GM12878 (cell line): ENCODE results near the gene MTRR.

Experiments
- GABPA ChIP-seq: IDR thresholded peaks from 2 replicates; pipeline ENCODE4 v1.6.1; 2014; ENCODE audit warnings: antibody characterized with exemption, low read depth, mild to moderate bottlenecking, inconsistent platforms
- HDAC2 ChIP-seq: fragments of 200-600 bp; sonication (generic); IDR thresholded peaks from 2 replicates; pipeline ENCODE4 v1.6.1; 2017
- POU2F2 ChIP-seq: IDR thresholded peaks from 3 replicates; pipeline ENCODE4 v1.6.1; 2011; ENCODE audit warnings: low read depth, mild to moderate bottlenecking, low read length, borderline replicate concordance
- SIX5 ChIP-seq: IDR thresholded peaks from 2 replicates; pipeline ENCODE4 v1.6.1; 2011; ENCODE audit warnings: mild to moderate bottlenecking, low read depth, low read length, moderate library complexity; ENCODE audit not compliant: severe bottlenecking
- ZBED1 ChIP-seq: IDR thresholded peaks from 2 replicates; pipeline ENCODE4 v1.6.1; 2016; ENCODE audit warnings: borderline replicate concordance
- TF ChIP-seq, protein P1 (sequence below), 3 experiments: IDR thresholded peaks in 2 of 3; conservative IDR thresholded peaks in 1 of 3; 2 replicates each; pipeline ENCODE4 v1.5.1; 2011; ENCODE audit warnings: low read depth in 3 of 3, low read length in 3 of 3, mild to moderate bottlenecking in 3 of 3, control low read depth in 2 of 3, moderate library complexity in 2 of 3, inconsistent platforms in 1 of 3, mixed read lengths in 1 of 3; ENCODE audit not compliant: control insufficient read depth in 2 of 3, insufficient read depth in 1 of 3; ENCODE audit errors: extremely low read depth in 1 of 3

DNA sequence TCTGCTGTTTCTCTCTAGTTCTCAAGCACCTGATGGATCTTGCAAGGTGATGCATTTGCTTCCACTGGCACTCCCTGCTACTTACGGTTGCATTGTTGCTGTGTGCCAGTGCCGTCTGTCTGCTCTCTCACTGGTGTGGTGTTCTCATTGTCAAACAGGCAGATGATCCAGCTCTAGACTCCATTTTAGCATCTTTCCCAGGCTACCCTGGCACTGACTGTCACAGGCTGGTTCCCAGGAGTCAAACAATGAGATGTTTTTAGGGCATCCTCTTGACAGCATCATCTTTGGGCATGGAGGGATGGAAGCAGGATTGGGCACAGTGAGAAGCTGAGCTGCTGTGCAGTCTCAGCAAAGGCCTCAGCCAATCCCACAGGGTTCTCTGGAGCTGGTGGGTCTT lies 12.9 kb downstream of the MTRR start:
- TF ChIP-seq HDAC2 (no peak), ZBED1 (no peak), GABPA (no peak), POU2F2 (no peak), SIX5 (no peak)
- TF ChIP-seq, protein P1, sequence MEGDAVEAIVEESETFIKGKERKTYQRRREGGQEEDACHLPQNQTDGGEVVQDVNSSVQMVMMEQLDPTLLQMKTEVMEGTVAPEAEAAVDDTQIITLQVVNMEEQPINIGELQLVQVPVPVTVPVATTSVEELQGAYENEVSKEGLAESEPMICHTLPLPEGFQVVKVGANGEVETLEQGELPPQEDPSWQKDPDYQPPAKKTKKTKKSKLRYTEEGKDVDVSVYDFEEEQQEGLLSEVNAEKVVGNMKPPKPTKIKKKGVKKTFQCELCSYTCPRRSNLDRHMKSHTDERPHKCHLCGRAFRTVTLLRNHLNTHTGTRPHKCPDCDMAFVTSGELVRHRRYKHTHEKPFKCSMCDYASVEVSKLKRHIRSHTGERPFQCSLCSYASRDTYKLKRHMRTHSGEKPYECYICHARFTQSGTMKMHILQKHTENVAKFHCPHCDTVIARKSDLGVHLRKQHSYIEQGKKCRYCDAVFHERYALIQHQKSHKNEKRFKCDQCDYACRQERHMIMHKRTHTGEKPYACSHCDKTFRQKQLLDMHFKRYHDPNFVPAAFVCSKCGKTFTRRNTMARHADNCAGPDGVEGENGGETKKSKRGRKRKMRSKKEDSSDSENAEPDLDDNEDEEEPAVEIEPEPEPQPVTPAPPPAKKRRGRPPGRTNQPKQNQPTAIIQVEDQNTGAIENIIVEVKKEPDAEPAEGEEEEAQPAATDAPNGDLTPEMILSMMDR (IDR thresholded peaks at IDR 0.05 in 2 of 3, conservative IDR thresholded peaks at IDR 0.05 in 1 of 3; ENCODE audit: control insufficient read depth in 2 of 3, extremely low read depth in 1 of 3, insufficient read depth in 1 of 3, low read depth in 3 of 3, low read length in 3 of 3): no peak
